HUES6 (cell line): ENCODE data around the gene ZNF791.
"Not testable (repeated sequence)": the region's sequence is repeated elsewhere in the genome, so short reads cannot be mapped to it uniquely, and the experiment has no call there.

ENCODE experiments used
- H3K27ac ChIP-seq: 2 replicates; pipeline ENCODE4 v1.7.0; 2013; ENCODE audit warnings: low read depth, mild to moderate bottlenecking, low read length, inconsistent platforms
- H3K27me3 ChIP-seq: 2 replicates; pipeline ENCODE4 v1.6.1; 2013; ENCODE audit warnings: low read length; ENCODE audit not compliant: control insufficient read depth, insufficient read depth
- H3K36me3 ChIP-seq: 2 replicates; pipeline ENCODE4 v1.6.1; 2013; ENCODE audit warnings: low read length; ENCODE audit not compliant: control insufficient read depth, insufficient read depth
- H3K4me1 ChIP-seq: 2 replicates; pipeline ENCODE4 v1.6.1; 2013; ENCODE audit warnings: low read length; ENCODE audit not compliant: control insufficient read depth, insufficient read depth
- H3K4me3 ChIP-seq: 2 replicates; pipeline ENCODE4 v1.5.1; 2013; ENCODE audit warnings: low read depth, low read length
- H3K9ac ChIP-seq: one replicate; pipeline ENCODE4 v1.6.1; 2013; ENCODE audit warnings: mild to moderate bottlenecking, low read length
- H3K9me3 ChIP-seq: 2 replicates; pipeline ENCODE4 v1.6.1; 2013; ENCODE audit warnings: low read depth, low read length; ENCODE audit not compliant: control insufficient read depth, insufficient read depth

Gene ZNF791

GRCh38 chr19:12610540-12611360, at the start of gene ZNF791, which contains the start of gene ZNF490:
ZNF791 (plus strand) TSS chr19:12610920; CDS start chr19:12611080, 160 bp downstream.
ZNF490 (minus strand) TSS chr19:12610813; CDS start chr19:12610680, 133 bp downstream.
- Histone ChIP-seq H3K4me3 (peak within 1 kb of the TSS; percentile 94), H3K27me3 (no peaks in the 10 kb centered on the region), H3K36me3 (peaks cover 28% of the 10 kb centered on the region), H3K9me3 (peaks cover 1% of the 10 kb centered on the region; the same call in 1 of the 2 replicates), H3K9ac (peak within 1 kb of the TSS; percentile 94), H3K4me1 (no peaks in the 10 kb centered on the region), H3K27ac (peak within 1 kb of the TSS; percentile 78)

DNA sequence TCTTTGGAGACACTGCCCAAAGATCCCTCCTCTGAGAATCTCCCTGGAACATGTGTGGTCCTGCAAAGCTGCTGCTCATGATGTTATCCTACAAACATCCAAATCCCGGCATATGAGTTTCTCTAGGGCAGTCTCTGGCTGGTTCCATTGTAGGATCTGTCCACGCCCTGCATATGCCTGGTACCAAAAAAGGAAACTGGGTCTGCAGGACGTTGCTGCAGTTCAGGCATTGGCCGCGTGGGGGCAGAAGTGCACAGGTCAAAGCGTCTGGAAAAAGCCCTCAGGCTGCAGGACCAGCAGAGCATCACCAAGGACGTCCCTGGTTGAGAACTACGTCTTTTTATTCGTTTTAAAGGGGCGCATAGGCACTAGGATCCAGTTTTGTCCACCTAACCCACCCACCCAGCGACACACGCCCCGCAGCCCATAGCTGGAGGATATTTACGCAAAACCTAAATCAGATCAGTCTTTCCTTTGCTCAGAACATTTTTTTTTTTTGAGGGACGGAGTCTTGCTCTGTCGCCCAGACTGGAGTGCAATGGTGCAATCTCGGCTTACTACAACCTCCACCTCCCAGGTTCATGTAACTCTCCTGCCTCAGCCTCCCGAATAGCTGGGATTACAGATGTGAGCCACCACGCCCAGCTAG, 46.6 kb upstream of the ZNF791 start:
- no peak overlapping the region for H3K9ac ChIP-seq
- no peak overlapping the region for H3K4me3 ChIP-seq
- no peaks in the 10 kb centered on the region; the same call in 1 of the 2 replicates for H3K4me1 ChIP-seq
- no peaks in the 10 kb centered on the region for H3K27me3 ChIP-seq
- no peaks in the 10 kb centered on the region for H3K36me3 ChIP-seq
- H3K27ac ChIP-seq = no peak overlapping the region
- no peaks in the 10 kb centered on the region for H3K9me3 ChIP-seq

DNA sequence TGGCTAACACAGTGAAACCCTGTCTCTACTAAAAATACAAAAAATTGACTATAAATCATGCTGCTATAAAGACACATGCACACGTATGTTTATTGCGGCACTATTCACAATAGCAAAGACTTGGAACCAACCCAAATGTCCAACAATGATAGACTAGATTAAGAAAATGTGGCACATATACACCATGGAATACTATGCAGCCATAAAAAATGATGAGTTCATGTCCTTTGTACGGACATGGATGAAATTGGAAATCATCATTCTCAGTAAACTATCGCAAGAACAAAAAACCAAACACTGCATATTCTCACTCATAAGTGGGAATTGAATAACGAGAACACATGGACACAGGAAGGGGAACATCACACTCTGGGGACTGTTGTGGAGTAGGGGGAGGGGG, 44.3 kb upstream of the ZNF791 start:
- not testable (repeated sequence) for H3K27me3 ChIP-seq, H3K36me3 ChIP-seq, H3K4me1 ChIP-seq, H3K9ac ChIP-seq, H3K4me3 ChIP-seq, H3K27ac ChIP-seq, H3K9me3 ChIP-seq

- Histone ChIP-seq H3K4me1 (no peaks in the 10 kb centered on the region; the same call in 1 of the 2 replicates), H3K9me3 (no peaks in the 10 kb centered on the region), H3K27ac (no peak overlapping the region), H3K27me3 (no peaks in the 10 kb centered on the region), H3K36me3 (no peaks in the 10 kb centered on the region), H3K9ac (no peak overlapping the region), H3K4me3 (no peak overlapping the region)
Measured at GRCh38 chr19:12567951-12568350, 42.8 kb upstream of the ZNF791 start.

DNA sequence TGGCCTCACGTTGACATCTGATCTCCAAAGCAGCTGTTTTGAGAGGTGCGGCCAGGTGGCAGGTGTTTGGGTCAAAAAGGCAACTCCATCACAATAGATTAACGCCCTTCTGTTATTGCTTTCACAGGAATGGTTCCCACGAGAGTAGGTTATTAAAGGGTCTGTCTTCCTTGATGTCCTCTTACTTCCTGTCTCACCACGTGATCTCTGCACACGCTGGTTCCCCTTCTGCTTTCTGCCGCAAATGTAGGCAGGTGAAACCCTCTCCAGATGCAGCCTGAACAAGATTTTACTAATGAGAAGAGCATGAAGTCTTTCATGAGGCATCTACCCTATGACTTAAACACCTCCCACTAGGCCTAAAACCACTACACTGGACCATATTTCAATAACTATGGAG, 36.7 kb upstream of the ZNF791 start:
- Histone ChIP-seq H3K4me1 (no peaks in the 10 kb centered on the region), H3K27me3 (no peaks in the 10 kb centered on the region), H3K4me3 (no peak overlapping the region), H3K27ac (no peak overlapping the region), H3K36me3 (peaks cover 17% of the 10 kb centered on the region), H3K9ac (no peak overlapping the region), H3K9me3 (peaks cover 15% of the 10 kb centered on the region)

DNA sequence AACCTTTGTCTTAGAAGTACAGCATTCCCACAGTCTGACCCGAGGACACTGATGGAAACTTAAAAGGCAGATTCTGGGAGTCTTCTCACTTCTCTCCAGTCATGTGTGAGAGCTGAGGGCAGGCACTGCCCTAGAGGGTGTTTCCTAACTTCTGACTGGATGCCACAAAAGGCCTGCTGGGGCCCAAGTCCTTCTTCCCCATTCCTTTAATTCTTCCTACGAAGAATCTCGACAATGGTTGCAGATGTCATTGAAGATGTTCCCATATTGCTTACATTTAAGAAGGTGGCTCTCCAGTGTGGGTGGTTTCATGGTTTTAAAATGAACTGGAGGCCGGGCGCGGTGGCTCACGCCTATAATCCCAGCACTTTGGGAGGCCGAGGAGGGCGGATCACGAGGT, 32.1 kb upstream of the ZNF791 start:
- Histone ChIP-seq H3K4me3 (no peak overlapping the region), H3K9ac (no peak overlapping the region), H3K4me1 (no peaks in the 10 kb centered on the region), H3K36me3 (peaks cover 49% of the 10 kb centered on the region), H3K27ac (no peak overlapping the region), H3K27me3 (no peaks in the 10 kb centered on the region), H3K9me3 (peaks cover 41% of the 10 kb centered on the region)

- Histone ChIP-seq H3K27me3 (no peaks in the 10 kb centered on the region), H3K4me3 (no peak overlapping the region), H3K27ac (no peak overlapping the region; the same call in 1 of the 2 replicates), H3K4me1 (no peaks in the 10 kb centered on the region), H3K36me3 (peaks cover 49% of the 10 kb centered on the region), H3K9ac (no peak overlapping the region), H3K9me3 (peaks cover 41% of the 10 kb centered on the region)
Measured at GRCh38 chr19:12580180-12580694, 30.5 kb upstream of the ZNF791 start.

DNA sequence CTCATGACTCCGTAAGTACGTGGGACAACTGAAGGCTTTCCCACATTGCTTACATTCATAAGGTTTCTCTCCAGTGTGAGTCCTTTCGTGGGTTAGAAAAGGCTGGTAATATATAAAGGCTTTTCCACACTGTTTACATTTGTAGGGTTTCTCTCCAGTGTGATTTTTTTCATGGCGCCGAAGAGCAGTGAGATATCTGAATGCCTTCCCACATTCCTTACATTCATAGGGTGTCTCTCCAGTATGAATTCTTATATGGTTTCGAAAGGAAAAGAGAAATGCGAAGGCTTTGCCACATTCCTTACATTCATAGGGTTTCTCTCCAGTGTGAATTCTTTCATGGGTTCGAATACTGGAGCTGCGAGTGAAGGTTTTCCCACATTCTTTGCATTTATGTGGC, 29.6 kb upstream of the ZNF791 start:
- no peak overlapping the region for H3K27ac ChIP-seq
- H3K36me3 ChIP-seq = peaks cover 49% of the 10 kb centered on the region

GRCh38 chr19:12596485-12596884, 14.2 kb upstream of the ZNF791 start:
- Histone ChIP-seq H3K4me1 (no peaks in the 10 kb centered on the region), H3K27me3 (no peaks in the 10 kb centered on the region), H3K9me3 (no peaks in the 10 kb centered on the region), H3K27ac (no peak overlapping the region), H3K4me3 (no peak overlapping the region), H3K36me3 (peaks cover 2% of the 10 kb centered on the region; the same call in 1 of the 2 replicates), H3K9ac (no peak overlapping the region)

More for the DNA sequence above, 29.6 kb upstream of the ZNF791 start:
- H3K4me3 ChIP-seq = no peak overlapping the region
- no peak overlapping the region for H3K9ac ChIP-seq
- no peaks in the 10 kb centered on the region for H3K4me1 ChIP-seq
- no peaks in the 10 kb centered on the region for H3K27me3 ChIP-seq
- H3K9me3 ChIP-seq = peaks cover 37% of the 10 kb centered on the region

- Histone ChIP-seq H3K9ac (no peak overlapping the region), H3K9me3 (no peaks in the 10 kb centered on the region), H3K36me3 (peaks cover 2% of the 10 kb centered on the region; the same call in 1 of the 2 replicates), H3K27ac (no peak overlapping the region), H3K4me1 (no peaks in the 10 kb centered on the region), H3K27me3 (no peaks in the 10 kb centered on the region), H3K4me3 (peak overlapping the region; percentile 30; the same call in 1 of the 2 replicates)
Measured at GRCh38 chr19:12596927-12597548, 13.7 kb upstream of the ZNF791 start.
